K562 (cell line): ENCODE measurements around the gene ERP29. TPM values are rescaled to one million over a fixed set of nuclear protein-coding genes. Genes with fewer than 3 reads are reported as not detected.

Experiments used
- EGR1 ChIP-seq: fragments of 450-650 bp; conservative IDR thresholded peaks from 2 replicates; pipeline ENCODE4 v1.6.1; 2017; ENCODE audit warnings: mild to moderate bottlenecking
- GABPB1 ChIP-seq: sonication (generic); formaldehyde crosslinking; IDR thresholded peaks from 2 replicates; pipeline ENCODE4 v1.8.0; 2022; ENCODE audit warnings: mild to moderate bottlenecking, missing genetic modification reagents
- HCFC1 ChIP-seq: IDR thresholded peaks from 2 replicates; pipeline ENCODE4 v1.6.1; 2012; ENCODE audit warnings: low read depth, low read length, improper control_type of control experiment
- HDAC8 ChIP-seq: fragments of 450-650 bp; IDR thresholded peaks from 2 replicates; pipeline ENCODE4 v1.6.1; 2016; ENCODE audit warnings: mild to moderate bottlenecking, missing genetic modification characterization, moderate library complexity, missing compliant biosample characterization
- HNRNPUL1 ChIP-seq: fragments of 200-400 bp; formaldehyde crosslinking; IDR thresholded peaks from 2 replicates; pipeline ENCODE4 v1.6.1; 2017; ENCODE audit warnings: low read length
- KDM2B ChIP-seq: fragments of 250-450 bp; sonication (Bioruptor Pico); IDR thresholded peaks from 2 replicates; pipeline ENCODE4 v1.8.0; 2021; ENCODE audit warnings: mild to moderate bottlenecking, moderate library complexity
- KLF16 ChIP-seq: IDR thresholded peaks from 2 replicates; pipeline ENCODE4 v1.6.1; 2016; ENCODE audit warnings: antibody characterized with exemption
- PTBP1 ChIP-seq: fragments of 200-400 bp; formaldehyde crosslinking; IDR thresholded peaks from 2 replicates; pipeline ENCODE4 v1.6.1; 2017; ENCODE audit warnings: low read depth, low read length
- RBM22 ChIP-seq: fragments of 200-400 bp; formaldehyde crosslinking; IDR thresholded peaks from 2 replicates; pipeline ENCODE4 v1.6.1; 2018; ENCODE audit warnings: low read length, low read depth; ENCODE audit not compliant: poor library complexity, severe bottlenecking
- SOX6 ChIP-seq: fragments of 450-650 bp; IDR thresholded peaks from 2 replicates; pipeline ENCODE4 v1.6.1; 2014; ENCODE audit warnings: mild to moderate bottlenecking
- STAG1 ChIP-seq: sonication (generic); formaldehyde crosslinking; IDR thresholded peaks from 2 replicates; pipeline ENCODE4 v1.5.0; 2020; ENCODE audit warnings: missing genetic modification reagents, borderline replicate concordance
- TEAD1 ChIP-seq, 2 experiments: fragments of 450-650 bp in 1 of 2; sonication (generic) in 1 of 2; formaldehyde crosslinking; IDR thresholded peaks; 2 replicates each; pipeline versions ENCODE4 v1.4.0 to v1.8.0; 2020 to 2022; ENCODE audit warnings: mild to moderate bottlenecking in 2 of 2, missing genetic modification reagents in 1 of 2
- THRAP3 ChIP-seq: fragments of 450-650 bp; IDR thresholded peaks from 2 replicates; pipeline ENCODE4 v1.6.1; 2016; ENCODE audit warnings: mild to moderate bottlenecking, inconsistent platforms, borderline replicate concordance
- ZNF133 ChIP-seq: fragments of 250-450 bp; sonication (Bioruptor Pico); IDR thresholded peaks from 2 replicates; pipeline ENCODE4 v1.4.0; 2020; ENCODE audit warnings: mild to moderate bottlenecking
- ZNF263 ChIP-seq: sonication (generic); formaldehyde crosslinking; IDR thresholded peaks from 2 replicates; pipeline ENCODE4 v1.8.0; 2022; ENCODE audit warnings: mild to moderate bottlenecking, missing genetic modification reagents, borderline replicate concordance
- ZNF431 ChIP-seq: sonication (generic); formaldehyde crosslinking; IDR thresholded peaks from 2 replicates; pipeline ENCODE4 v1.8.0; 2022; ENCODE audit warnings: mild to moderate bottlenecking, missing genetic modification reagents
- polyA plus RNA-seq, 8 experiments: library from polyadenylated mRNA; depleted of rRNA in 4 of 8; stranded (reverse) in 5 of 8; unstranded in 3 of 8; fragments of >200 nt; fragmentation: Nextera tagmentation in 2 of 8; fragmentation: Illumina TruSeq in 1 of 8; extraction: Ambion mirVana in 2 of 8; extraction: Trizol in 1 of 8; gene quantifications; 2 replicates each; pipeline versions ENCODE4 v1.2.1 to v1.2.3, GENCODE V29; 2011 to 2014; ENCODE audit warnings: inconsistent platforms in 1 of 8, missing spikeins in 1 of 8
- total RNA-seq, 7 experiments: library from RNA; depleted of rRNA in 6 of 7; stranded (reverse); fragments of >200 nt in 6 of 7; fragmentation: Illumina TruSeq in 2 of 7; extraction: Trizol in 2 of 7; gene quantifications; 2 replicates each; pipeline versions ENCODE4 v1.2.1 to v1.2.3, GENCODE V29; 2011 to 2021; ENCODE audit warnings: low replicate concordance in 1 of 7
- TF ChIP-seq, protein P1 (sequence below), 2 experiments: fragments of 450-650 bp; IDR thresholded peaks; 2 replicates each; pipeline ENCODE4 v1.6.1; 2016
- TF ChIP-seq, protein P2 (sequence below): sonication (generic); formaldehyde crosslinking; IDR thresholded peaks from 2 replicates; pipeline ENCODE4 v1.5.0; 2020; ENCODE audit warnings: missing genetic modification reagents
- TF ChIP-seq, protein P3 (sequence below): sonication (generic); formaldehyde crosslinking; IDR thresholded peaks from 2 replicates; pipeline ENCODE4 v1.8.1; 2023; ENCODE audit warnings: mild to moderate bottlenecking, missing genetic modification reagents, moderate library complexity
- TF ChIP-seq, protein P4 (sequence below): fragments of 250-450 bp; sonication (Bioruptor Pico); IDR thresholded peaks from 2 replicates; pipeline ENCODE4 v1.8.0; 2022; ENCODE audit warnings: moderate library complexity, mild to moderate bottlenecking, inconsistent platforms
- TF ChIP-seq, protein P5 (sequence below), 2 experiments: fragments of 150-350 bp in 1 of 2; IDR thresholded peaks; 2 replicates each; pipeline ENCODE4 v1.6.1; 2012 to 2016; ENCODE audit warnings: low read depth in 2 of 2, low read length in 2 of 2, mild to moderate bottlenecking in 1 of 2, moderate library complexity in 1 of 2

Gene ERP29
- total and polyA plus RNA-seq, 9 of the 15 experiments (the other 6 are each of a cell fraction or from before 2014, with no cell fraction given): 42.4 to 146 (median 111) TPM

DNA sequence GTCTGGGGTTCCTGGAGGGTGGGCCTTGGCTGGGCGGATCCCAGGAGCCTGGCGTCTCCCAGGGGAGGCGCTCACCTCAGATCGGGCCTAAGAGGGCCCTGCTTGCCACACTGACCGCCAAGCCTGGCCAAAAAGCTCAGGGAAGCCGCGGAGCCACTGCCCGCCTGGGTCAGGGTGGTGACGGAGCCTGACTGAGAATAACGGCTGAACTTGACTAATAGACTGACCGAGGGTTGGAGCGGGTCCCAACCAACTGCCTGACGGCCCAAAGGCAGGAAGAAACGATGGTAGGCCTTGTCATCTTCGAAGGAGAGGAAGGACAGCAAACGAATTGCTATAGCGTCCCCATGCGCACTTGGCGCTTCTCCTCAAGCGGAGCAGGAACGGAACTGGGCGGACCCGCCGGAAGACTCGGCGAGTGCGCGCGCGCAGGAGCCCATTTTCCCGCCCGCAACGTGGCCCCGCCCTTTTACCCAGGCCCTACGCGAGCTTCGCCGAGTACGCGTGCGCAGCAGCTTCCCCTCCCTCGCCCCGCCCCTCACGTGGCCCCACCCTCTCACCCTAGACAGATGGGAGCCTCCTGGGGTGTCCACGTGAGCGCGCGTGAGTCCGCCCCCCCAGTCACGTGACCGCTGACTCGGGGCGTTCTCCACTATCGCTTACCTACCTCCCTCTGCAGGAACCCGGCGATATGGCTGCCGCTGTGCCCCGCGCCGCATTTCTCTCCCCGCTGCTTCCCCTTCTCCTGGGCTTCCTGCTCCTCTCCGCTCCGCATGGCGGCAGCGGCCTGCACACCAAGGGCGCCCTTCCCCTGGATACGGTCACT lies at the start of gene ERP29, which contains the start of gene TMEM116 (continued):
- TF ChIP-seq EGR1 (peak; percentile 92), KDM2B (no peak), ZNF263 (no peak; the same call in 1 of the 2 replicates), ZNF133 (no peak), RBM22 (no peak), GABPB1 (peak; percentile 89), SOX6 (peak; percentile 28), HNRNPUL1 (no peak), PTBP1 (no peak), KLF16 (peak; percentile 53), THRAP3 (no peak), HDAC8 (tag) (peak; percentile 90), ZNF431 (peak; percentile 15), TEAD1 (CRISPR knock-in tag; IDR thresholded peaks at IDR 0.05) (peak; percentile 53 to 75; a peak in 3 of 4 replicates), HCFC1 (peak; percentile 35), STAG1 (CRISPR knock-in tag) (no peak)
- TF ChIP-seq, protein P1, sequence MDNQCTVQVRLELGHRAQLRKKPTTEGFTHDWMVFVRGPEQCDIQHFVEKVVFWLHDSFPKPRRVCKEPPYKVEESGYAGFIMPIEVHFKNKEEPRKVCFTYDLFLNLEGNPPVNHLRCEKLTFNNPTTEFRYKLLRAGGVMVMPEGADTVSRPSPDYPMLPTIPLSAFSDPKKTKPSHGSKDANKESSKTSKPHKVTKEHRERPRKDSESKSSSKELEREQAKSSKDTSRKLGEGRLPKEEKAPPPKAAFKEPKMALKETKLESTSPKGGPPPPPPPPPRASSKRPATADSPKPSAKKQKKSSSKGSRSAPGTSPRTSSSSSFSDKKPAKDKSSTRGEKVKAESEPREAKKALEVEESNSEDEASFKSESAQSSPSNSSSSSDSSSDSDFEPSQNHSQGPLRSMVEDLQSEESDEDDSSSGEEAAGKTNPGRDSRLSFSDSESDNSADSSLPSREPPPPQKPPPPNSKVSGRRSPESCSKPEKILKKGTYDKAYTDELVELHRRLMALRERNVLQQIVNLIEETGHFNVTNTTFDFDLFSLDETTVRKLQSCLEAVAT (IDR thresholded peaks at IDR 0.05): peak; percentile 69 to 70; a peak in 1 of 4 replicates
- TF ChIP-seq, protein P2, sequence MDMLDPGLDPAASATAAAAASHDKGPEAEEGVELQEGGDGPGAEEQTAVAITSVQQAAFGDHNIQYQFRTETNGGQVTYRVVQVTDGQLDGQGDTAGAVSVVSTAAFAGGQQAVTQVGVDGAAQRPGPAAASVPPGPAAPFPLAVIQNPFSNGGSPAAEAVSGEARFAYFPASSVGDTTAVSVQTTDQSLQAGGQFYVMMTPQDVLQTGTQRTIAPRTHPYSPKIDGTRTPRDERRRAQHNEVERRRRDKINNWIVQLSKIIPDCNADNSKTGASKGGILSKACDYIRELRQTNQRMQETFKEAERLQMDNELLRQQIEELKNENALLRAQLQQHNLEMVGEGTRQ (CRISPR knock-in tag): peak; percentile 99
- TF ChIP-seq, protein P3, sequence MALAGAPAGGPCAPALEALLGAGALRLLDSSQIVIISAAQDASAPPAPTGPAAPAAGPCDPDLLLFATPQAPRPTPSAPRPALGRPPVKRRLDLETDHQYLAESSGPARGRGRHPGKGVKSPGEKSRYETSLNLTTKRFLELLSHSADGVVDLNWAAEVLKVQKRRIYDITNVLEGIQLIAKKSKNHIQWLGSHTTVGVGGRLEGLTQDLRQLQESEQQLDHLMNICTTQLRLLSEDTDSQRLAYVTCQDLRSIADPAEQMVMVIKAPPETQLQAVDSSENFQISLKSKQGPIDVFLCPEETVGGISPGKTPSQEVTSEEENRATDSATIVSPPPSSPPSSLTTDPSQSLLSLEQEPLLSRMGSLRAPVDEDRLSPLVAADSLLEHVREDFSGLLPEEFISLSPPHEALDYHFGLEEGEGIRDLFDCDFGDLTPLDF (CRISPR knock-in tag): peak; percentile 98
- TF ChIP-seq, protein P4, sequence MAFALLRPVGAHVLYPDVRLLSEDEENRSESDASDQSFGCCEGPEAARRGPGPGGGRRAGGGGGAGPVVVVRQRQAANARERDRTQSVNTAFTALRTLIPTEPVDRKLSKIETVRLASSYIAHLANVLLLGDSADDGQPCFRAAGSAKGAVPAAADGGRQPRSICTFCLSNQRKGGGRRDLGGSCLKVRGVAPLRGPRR (CRISPR knock-in tag): no peak
- TF ChIP-seq, protein P5, sequence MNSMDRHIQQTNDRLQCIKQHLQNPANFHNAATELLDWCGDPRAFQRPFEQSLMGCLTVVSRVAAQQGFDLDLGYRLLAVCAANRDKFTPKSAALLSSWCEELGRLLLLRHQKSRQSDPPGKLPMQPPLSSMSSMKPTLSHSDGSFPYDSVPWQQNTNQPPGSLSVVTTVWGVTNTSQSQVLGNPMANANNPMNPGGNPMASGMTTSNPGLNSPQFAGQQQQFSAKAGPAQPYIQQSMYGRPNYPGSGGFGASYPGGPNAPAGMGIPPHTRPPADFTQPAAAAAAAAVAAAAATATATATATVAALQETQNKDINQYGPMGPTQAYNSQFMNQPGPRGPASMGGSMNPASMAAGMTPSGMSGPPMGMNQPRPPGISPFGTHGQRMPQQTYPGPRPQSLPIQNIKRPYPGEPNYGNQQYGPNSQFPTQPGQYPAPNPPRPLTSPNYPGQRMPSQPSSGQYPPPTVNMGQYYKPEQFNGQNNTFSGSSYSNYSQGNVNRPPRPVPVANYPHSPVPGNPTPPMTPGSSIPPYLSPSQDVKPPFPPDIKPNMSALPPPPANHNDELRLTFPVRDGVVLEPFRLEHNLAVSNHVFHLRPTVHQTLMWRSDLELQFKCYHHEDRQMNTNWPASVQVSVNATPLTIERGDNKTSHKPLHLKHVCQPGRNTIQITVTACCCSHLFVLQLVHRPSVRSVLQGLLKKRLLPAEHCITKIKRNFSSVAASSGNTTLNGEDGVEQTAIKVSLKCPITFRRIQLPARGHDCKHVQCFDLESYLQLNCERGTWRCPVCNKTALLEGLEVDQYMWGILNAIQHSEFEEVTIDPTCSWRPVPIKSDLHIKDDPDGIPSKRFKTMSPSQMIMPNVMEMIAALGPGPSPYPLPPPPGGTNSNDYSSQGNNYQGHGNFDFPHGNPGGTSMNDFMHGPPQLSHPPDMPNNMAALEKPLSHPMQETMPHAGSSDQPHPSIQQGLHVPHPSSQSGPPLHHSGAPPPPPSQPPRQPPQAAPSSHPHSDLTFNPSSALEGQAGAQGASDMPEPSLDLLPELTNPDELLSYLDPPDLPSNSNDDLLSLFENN (IDR thresholded peaks at IDR 0.05; ENCODE audit: low read depth in 2 of 2, low read length in 2 of 2): peak in 1 of 2 experiments; percentile 23; a peak in 2 of 4 replicates
